ENCODE measurements around the gene VSIG4. TPM values are rescaled to one million over a fixed set of nuclear protein-coding genes. Genes with fewer than 3 reads are reported as not detected.

VSIG4 gene
- total RNA-seq, 1 donor = 0.72 TPM

DNA sequence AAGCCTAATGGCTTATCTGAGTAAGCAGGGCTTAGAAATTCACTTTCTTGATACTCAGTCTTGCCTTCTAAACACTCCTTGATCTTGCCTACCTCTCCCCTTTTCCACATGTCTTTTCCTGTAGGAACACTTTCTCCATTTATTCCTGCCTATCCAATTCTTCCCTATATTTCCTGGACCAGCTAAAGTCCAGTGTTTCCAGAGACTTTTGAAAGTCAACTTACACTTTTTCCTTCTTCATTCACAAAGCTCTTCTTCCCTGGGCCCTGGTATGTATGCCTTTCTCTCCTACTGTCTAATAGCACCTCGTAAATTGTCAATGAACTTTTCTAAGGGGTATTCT is 20.6 kb downstream of the VSIG4 start:
- no peaks in the 10 kb centered on the region for H3K9me3 ChIP-seq (ENCODE audit: low read depth, low read length)
- H3K4me3 ChIP-seq (ENCODE audit: insufficient read depth, low read length) = no peak overlapping the region
- no peak overlapping the region for H3K4me2 ChIP-seq (ENCODE audit: insufficient read depth, low read length)
- H3K36me3 ChIP-seq (ENCODE audit: insufficient read depth, low read length) = no peaks in the 10 kb centered on the region
- H3K27ac ChIP-seq (ENCODE audit: low read depth, low read length) = no peak overlapping the region
- no peaks in the 10 kb centered on the region for H3K4me1 ChIP-seq (ENCODE audit: insufficient read depth, low read length)
- TF ChIP-seq, protein P1, sequence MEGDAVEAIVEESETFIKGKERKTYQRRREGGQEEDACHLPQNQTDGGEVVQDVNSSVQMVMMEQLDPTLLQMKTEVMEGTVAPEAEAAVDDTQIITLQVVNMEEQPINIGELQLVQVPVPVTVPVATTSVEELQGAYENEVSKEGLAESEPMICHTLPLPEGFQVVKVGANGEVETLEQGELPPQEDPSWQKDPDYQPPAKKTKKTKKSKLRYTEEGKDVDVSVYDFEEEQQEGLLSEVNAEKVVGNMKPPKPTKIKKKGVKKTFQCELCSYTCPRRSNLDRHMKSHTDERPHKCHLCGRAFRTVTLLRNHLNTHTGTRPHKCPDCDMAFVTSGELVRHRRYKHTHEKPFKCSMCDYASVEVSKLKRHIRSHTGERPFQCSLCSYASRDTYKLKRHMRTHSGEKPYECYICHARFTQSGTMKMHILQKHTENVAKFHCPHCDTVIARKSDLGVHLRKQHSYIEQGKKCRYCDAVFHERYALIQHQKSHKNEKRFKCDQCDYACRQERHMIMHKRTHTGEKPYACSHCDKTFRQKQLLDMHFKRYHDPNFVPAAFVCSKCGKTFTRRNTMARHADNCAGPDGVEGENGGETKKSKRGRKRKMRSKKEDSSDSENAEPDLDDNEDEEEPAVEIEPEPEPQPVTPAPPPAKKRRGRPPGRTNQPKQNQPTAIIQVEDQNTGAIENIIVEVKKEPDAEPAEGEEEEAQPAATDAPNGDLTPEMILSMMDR (IDR thresholded peaks at IDR 0.05; ENCODE audit: extremely low read depth, low read depth, low read length) = no peak
- H3K79me2 ChIP-seq (ENCODE audit: insufficient read depth, low read length) = no peaks in the 10 kb centered on the region
- DNase-seq (ENCODE audit: insufficient read length, low spot score, missing footprints) = no peak
- H2AFZ ChIP-seq (ENCODE audit: low read length) = no peak overlapping the region
- H4K20me1 ChIP-seq (ENCODE audit: insufficient read depth, low read length) = no peaks in the 10 kb centered on the region
- H3K27me3 ChIP-seq (ENCODE audit: insufficient read depth, low read length) = no peaks in the 10 kb centered on the region

DNA sequence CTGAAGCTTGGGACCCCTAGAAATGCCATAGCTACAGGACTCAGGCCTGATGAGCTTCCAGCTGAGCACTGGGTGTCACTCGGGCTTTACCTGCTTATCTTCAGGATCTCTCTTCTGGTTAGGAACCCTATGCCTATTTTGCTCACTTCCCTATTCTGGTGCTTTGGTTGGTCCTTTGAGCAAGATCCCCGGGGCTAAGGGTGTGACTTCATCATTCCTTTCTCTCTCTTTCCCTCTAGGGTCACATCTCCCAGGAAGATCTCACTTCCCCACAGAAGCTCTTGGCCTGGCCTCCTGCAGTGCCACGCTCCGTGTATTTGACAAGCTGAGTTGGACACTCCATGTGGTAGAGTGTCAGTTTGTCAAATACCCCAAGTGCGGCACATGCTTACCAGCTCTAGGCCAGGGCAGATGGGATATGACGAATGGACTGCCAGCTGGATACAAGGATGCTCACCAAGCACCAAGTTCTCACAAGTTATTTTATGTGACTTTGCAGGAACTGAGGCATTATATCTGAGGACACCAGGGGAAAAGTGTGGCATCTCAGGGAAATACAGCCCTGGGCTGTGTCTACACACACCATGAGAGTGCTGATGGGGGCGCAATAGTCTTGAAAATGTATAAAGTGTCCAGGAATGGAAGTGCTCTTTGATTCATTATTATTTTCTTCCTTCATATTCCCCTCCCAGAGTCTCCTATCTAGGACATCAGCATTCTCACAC is 21.1 kb downstream of the VSIG4 start:
- Histone ChIP-seq H3K27me3 (ENCODE audit: insufficient read depth, low read length) (no peaks in the 10 kb centered on the region), H3K27ac (ENCODE audit: low read depth, low read length) (no peak overlapping the region), H3K36me3 (ENCODE audit: insufficient read depth, low read length) (no peaks in the 10 kb centered on the region), H3K79me2 (ENCODE audit: insufficient read depth, low read length) (no peaks in the 10 kb centered on the region), H2AFZ (ENCODE audit: low read length) (no peak overlapping the region), H3K9me3 (ENCODE audit: low read depth, low read length) (no peaks in the 10 kb centered on the region), H3K4me2 (ENCODE audit: insufficient read depth, low read length) (no peak overlapping the region), H4K20me1 (ENCODE audit: insufficient read depth, low read length) (no peaks in the 10 kb centered on the region), H3K4me3 (ENCODE audit: insufficient read depth, low read length) (no peak overlapping the region), H3K4me1 (ENCODE audit: insufficient read depth, low read length) (no peaks in the 10 kb centered on the region)
- TF ChIP-seq, protein P1 (IDR thresholded peaks at IDR 0.05; ENCODE audit: extremely low read depth, low read depth, low read length) = no peak
- no peak for DNase-seq (ENCODE audit: insufficient read length, low spot score, missing footprints)

DNA sequence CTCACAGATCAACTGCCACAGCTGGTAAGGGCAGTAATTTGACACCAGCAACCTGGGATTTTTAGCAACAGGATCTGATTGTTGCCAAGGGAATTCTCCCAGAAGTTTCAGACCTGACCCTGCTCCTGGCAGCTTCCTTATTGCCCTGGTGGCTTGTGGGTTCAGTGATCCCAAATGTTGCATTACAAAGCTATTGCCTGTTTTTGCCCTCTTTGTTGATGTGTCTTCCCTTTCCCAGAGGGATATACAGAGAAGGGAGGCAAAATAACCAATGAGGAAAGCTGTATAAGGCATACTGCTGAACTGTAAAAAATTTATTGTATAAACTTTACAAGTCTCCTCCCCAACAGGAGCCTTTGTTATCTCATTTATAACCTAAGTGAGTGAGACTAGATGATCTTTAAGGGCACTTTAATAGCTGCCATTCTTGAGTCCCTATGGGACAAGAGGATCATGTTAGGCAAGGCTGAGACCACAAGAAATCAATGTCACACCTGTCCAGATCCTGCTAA is 22.2 kb downstream of the VSIG4 start:
- Histone ChIP-seq H3K79me2 (ENCODE audit: insufficient read depth, low read length) (no peaks in the 10 kb centered on the region), H3K27ac (ENCODE audit: low read depth, low read length) (no peak overlapping the region), H3K9me3 (ENCODE audit: low read depth, low read length) (no peaks in the 10 kb centered on the region), H3K27me3 (ENCODE audit: insufficient read depth, low read length) (no peaks in the 10 kb centered on the region), H2AFZ (ENCODE audit: low read length) (no peak overlapping the region), H3K4me1 (ENCODE audit: insufficient read depth, low read length) (no peaks in the 10 kb centered on the region), H3K36me3 (ENCODE audit: insufficient read depth, low read length) (no peaks in the 10 kb centered on the region), H4K20me1 (ENCODE audit: insufficient read depth, low read length) (no peaks in the 10 kb centered on the region), H3K4me3 (ENCODE audit: insufficient read depth, low read length) (no peak overlapping the region), H3K4me2 (ENCODE audit: insufficient read depth, low read length) (no peak overlapping the region)
- TF ChIP-seq, protein P1 (IDR thresholded peaks at IDR 0.05; ENCODE audit: extremely low read depth, low read depth, low read length) = no peak
- no peak for DNase-seq (ENCODE audit: insufficient read length, low spot score, missing footprints)

DNA sequence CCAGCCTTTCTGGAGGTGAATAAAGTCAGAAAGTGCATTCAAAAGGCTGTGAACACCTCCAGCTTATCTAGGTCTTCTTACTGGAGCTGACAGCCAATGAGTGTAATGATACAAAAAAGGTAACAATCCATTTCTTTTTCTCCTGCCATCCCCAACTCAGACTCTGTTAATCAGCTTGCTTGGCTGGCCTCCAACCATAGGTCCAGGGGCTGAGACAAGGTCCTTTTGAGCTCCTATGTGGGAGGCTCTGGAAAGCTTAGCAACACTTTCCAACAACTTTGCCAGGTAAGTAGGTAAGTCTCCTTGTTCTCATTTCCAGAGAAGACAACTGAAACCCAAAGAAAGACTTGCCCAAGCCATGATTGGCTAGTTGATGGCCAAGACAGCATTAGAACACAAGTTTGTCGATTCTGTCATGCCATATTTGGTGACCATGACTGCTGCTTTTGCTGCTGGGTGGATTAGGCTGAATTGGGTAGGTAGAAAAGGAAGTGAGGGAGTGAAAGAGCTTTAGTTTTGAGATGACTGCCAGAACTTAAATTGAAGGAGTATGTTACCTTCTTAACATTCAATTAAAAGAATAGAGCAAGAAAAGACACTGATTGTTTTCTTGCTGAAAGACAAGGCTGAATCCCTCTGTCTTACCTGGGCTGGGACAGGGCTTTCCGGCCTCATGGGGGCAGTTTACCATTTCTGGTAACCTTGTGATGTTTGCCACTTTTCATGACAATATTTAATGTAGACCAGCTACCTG is 22.8 kb downstream of the VSIG4 start:
- H3K27ac ChIP-seq (ENCODE audit: low read depth, low read length) = no peak overlapping the region
- TF ChIP-seq, protein P1 (IDR thresholded peaks at IDR 0.05; ENCODE audit: extremely low read depth, low read depth, low read length) = no peak
- H4K20me1 ChIP-seq (ENCODE audit: insufficient read depth, low read length) = no peaks in the 10 kb centered on the region
- no peak overlapping the region for H3K4me3 ChIP-seq (ENCODE audit: insufficient read depth, low read length)
- no peaks in the 10 kb centered on the region for H3K27me3 ChIP-seq (ENCODE audit: insufficient read depth, low read length)
- no peaks in the 10 kb centered on the region for H3K4me1 ChIP-seq (ENCODE audit: insufficient read depth, low read length)
- DNase-seq (ENCODE audit: insufficient read length, low spot score, missing footprints) = no peak
- no peak overlapping the region for H2AFZ ChIP-seq (ENCODE audit: low read length)
- H3K36me3 ChIP-seq (ENCODE audit: insufficient read depth, low read length) = no peaks in the 10 kb centered on the region
- H3K9me3 ChIP-seq (ENCODE audit: low read depth, low read length) = no peaks in the 10 kb centered on the region
- H3K4me2 ChIP-seq (ENCODE audit: insufficient read depth, low read length) = no peak overlapping the region
- H3K79me2 ChIP-seq (ENCODE audit: insufficient read depth, low read length) = no peaks in the 10 kb centered on the region

Measured in osteoblast (primary cell).